HG02981 (cell line): ENCODE measurements around the gene ICAM3.
"Not testable (repeated sequence)": the region's sequence is repeated elsewhere in the genome, so short reads cannot be mapped to it uniquely, and the experiment has no call there.

Source experiments
- ATAC-seq: cut with Tn5 transposase; IDR thresholded peaks from one replicate; pipeline ENCODE4 v1.9.1; 2021; ENCODE audit warnings: mild to moderate bottlenecking, moderate library complexity; ENCODE audit not compliant: unreplicated experiment

The ICAM3 gene

DNA sequence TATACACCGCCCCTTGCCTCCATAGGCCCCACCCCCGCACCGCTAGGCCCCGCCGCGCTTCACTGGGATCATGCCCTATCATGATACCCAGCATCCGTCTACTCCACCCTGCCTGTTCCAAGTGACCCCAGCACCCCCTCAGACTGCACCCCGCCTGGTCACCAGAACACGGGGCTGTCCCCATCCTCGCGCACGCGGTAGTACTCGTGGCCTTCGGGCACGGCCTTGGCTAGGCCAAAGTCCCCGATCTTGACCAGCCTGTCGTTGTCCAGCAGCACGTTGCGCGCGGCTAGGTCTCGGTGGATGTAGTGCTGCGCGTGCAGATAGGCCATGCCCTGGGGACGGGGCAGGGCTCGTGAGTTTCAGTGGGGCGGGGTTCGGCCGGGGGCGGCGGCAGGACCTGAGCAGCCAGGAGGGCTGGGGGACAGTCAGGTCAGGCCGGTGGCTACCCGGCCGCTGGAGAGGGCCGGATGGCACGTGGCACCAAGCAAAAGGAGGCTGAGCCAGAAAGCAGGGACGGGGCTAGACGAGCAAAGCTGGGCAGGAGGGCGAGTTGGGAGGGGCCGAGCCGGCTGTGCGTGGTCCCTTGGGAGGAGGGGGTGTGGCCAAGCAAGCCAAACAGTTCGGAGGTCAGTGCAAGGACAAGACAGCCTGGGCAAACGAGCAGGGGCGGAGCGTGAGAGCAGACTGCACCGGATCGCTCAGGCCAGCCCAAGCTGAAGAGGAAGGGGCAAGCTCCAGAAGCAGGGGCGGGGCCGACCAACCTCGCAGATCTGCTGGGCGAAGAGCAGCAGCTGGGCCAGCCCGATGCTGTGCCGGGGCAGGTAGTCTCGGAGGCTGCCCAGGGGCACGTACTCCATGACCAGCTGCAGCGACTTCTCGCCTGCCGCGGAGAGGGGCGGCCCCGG lies 13.6 kb upstream of the ICAM3 start:
- no peak for ATAC-seq

DNA sequence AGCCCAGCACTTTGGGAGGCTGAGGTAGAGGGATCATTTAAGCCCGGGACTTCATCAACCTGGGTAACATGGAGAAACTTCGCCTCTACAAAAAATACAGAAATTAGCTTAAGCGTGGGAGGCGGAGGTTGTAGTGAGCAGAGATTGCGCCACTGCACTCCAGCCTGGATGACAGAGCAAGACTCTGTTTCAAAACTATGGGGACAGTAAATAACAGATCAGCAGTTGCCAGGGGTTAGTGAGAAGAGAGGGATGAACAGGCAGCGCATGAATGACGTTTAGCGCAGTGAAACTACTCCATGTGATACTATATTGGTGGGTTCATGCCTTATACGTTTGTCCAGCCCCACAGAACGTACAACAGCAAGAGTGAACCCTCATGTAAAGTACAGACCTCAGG lies 7.1 kb upstream of the ICAM3 start:
- ATAC-seq, result no peak

- ATAC-seq, result no peak
Observed at GRCh38 chr19:10344780-10345179, 5.4 kb upstream of the ICAM3 start.

DNA sequence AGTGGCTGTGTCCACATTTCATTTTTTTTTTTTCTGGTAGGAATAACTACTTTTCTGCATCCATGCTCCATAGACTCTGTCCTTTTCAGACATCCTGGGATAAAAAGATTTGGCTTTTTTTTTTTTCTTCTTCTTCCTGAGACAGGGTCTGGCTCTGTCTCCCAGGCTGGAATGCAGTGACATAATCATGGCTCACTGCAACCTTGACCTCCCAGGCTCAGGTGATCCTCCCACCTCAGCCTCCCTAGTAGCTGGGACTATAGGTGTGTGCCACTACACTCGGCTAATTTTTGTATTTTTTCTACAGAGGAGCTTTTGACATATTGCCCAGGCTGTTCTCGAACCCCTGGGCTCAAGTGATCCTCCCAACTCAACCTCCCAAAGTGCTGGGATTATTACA lies 4.1 kb upstream of the ICAM3 start:
- no peak for ATAC-seq

GRCh38 chr19:10339977-10340376 lies 553 bp upstream of the ICAM3 start:
- ATAC-seq, result no peak

- ATAC-seq, result no peak
Observed at GRCh38 chr19:10338940-10339339, 484 bp downstream of the ICAM3 start.

- ATAC-seq, result not testable (repeated sequence)
Observed at GRCh38 chr19:10336725-10337124, 2.7 kb downstream of the ICAM3 start.

DNA sequence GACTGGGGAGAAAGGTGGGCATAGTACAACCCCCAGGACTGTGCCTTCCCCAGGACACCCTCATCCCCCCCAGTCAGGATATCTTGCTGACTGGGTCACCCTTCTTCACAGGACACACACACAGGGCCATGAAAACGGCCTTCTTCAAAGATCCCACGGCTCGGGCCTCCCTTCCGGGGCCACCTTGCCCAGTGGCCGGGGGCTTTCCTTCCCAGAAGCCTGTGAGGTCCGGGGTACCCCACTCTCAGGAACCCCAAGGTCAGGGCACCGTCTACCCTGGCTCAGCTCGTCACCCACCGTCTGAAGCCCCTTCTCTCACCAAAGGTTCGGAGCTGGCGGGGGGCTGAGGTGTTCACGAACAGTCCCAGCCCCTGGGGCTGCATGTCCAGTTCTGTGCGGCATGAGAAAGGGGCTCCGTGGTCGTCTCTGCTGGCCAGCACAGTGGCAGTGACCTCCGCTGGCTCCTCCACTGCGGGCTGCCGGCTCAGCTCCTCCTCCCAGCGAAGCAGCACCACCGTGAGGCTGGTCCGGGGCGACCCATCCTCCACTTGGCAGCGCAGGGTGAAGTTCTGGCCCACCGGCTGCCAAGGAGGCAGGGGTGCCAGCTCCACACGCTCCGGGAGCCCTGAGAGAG lies 4.0 kb downstream of the ICAM3 start:
- no peak for ATAC-seq

GRCh38 chr19:10334588-10335351 lies 4.7 kb downstream of the ICAM3 start:
- no peak for ATAC-seq

GRCh38 chr19:10333758-10334587 lies 5.5 kb downstream of the ICAM3 start:
- ATAC-seq, result peak; percentile 7

GRCh38 chr19:10332965-10333757 lies 6.3 kb downstream of the ICAM3 start, which contains the start of gene RAVER1:
Gene RAVER1, minus strand, starts transcription at chr19:10333529. Its CDS starts 22 bp downstream, at chr19:10333507.
- peak; percentile 83 for ATAC-seq

- no peak for ATAC-seq
Observed at GRCh38 chr19:10332158-10332964, 7.1 kb downstream of the ICAM3 start.

- no peak for ATAC-seq
Observed at GRCh38 chr19:10329555-10329954, 9.9 kb downstream of the ICAM3 start.

GRCh38 chr19:10328558-10329429 lies 10.6 kb downstream of the ICAM3 start:
- no peak for ATAC-seq

DNA sequence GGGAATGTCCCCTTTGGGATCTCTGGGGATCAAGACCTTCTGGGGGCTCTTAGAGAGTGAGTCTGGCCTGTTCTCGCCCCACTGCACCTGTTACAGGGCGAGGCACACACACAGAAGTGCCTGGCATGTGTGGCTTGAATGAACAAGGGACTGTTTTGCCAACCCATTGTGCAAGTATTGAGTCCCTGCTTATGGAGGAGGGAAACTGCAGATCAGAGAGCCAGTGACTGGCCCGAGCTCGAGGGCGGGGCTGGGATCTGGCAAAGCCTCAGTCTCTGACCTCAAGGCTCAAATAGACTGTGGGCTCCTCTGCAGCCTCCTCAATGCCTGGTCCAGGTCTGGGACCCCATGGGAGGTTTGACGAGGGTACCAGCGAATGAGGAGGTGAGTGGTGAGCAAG lies 11.6 kb downstream of the ICAM3 start:
- no peak for ATAC-seq

DNA sequence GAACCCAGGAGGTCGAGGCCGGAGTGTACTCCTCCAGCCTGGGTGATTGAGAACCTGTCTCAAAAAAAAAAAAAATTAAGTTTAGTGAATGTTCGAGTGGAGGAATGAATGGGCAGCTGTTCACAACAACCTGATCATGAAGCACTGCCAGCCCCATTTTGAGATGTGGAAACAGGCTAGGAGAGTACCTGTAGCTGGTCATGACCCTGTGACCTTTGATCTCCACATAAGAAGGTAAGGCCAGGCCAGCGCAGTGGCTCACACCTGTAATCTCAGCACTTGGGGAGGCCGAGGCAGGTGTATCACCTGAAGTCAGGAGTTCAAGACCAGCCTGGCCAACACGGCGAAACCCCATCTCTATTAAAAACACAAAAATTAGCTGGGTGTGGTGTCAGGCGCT lies 13.7 kb downstream of the ICAM3 start:
- ATAC-seq, result no peak

- no peak for ATAC-seq
Observed at GRCh38 chr19:10321874-10322835, 17.3 kb downstream of the ICAM3 start.
